Upper lobe of left lung (tissue), 4 donors: ENCODE data around the gene POLK.

Experiments used
- POLR2A ChIP-seq, 4 donors: fragments of 450-650 bp; IDR thresholded peaks; one replicate each; pipeline ENCODE4 v1.5.1; 2016 to 2017; ENCODE audit warnings: antibody characterized with exemption in 4 of 4, mild to moderate bottlenecking in 2 of 4
- POLR2AphosphoS5 ChIP-seq, 2 donors: sonication (generic); formaldehyde crosslinking; IDR thresholded peaks; one replicate each; pipeline ENCODE4 v1.5.1; 2017; ENCODE audit warnings: antibody characterized with exemption in 2 of 2
- TF ChIP-seq, protein P1 (sequence below), 6 experiments: fragments of 450-650 bp in 4 of 6; fragments of 200-600 bp in 2 of 6; sonication (generic) in 2 of 6; IDR thresholded peaks; one replicate each; pipeline ENCODE4 v1.5.1; 2016 to 2019; ENCODE audit warnings: antibody characterized with exemption in 6 of 6

DNA sequence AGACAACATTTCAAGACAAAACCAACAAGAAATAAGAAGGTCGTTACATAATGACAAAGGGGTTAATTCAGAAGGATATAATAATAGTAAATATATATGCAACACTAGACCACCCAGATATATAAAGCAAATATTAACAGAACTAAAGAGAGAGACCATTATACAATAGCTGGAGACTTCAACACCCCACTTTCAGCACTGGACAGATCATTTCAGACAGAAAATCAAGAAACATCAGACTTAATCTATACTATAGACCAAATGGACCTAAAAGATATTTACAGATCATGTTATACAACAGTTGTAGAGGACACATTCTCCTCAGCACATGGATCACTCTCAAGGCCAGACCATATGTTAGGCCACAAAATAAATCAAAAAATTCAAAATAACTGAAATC, 27.1 kb upstream of the POLK start:
- TF ChIP-seq POLR2A (IDR thresholded peaks at IDR 0.05) (no peak), POLR2AphosphoS5 (IDR thresholded peaks at IDR 0.05) (no peak)
- TF ChIP-seq, protein P1, sequence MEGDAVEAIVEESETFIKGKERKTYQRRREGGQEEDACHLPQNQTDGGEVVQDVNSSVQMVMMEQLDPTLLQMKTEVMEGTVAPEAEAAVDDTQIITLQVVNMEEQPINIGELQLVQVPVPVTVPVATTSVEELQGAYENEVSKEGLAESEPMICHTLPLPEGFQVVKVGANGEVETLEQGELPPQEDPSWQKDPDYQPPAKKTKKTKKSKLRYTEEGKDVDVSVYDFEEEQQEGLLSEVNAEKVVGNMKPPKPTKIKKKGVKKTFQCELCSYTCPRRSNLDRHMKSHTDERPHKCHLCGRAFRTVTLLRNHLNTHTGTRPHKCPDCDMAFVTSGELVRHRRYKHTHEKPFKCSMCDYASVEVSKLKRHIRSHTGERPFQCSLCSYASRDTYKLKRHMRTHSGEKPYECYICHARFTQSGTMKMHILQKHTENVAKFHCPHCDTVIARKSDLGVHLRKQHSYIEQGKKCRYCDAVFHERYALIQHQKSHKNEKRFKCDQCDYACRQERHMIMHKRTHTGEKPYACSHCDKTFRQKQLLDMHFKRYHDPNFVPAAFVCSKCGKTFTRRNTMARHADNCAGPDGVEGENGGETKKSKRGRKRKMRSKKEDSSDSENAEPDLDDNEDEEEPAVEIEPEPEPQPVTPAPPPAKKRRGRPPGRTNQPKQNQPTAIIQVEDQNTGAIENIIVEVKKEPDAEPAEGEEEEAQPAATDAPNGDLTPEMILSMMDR (IDR thresholded peaks at IDR 0.05), result no peak
